NCI-H2171 treated with DMSO at 0.1 percent for 48 hours (cell line): ENCODE results near the gene CD247.

Experiments used
- DNase-seq: peaks from one replicate; lab custom pipeline; 2025; lab: John Stamatoyannopoulos, UW

The CD247 gene

GRCh38 chr1:167412072-167412471, 106.3 kb downstream of the CD247 start:
- peak; percentile 62 for DNase-seq

- DNase-seq = peak; percentile 40
Measured at GRCh38 chr1:167409183-167409582, 109.1 kb downstream of the CD247 start.

GRCh38 chr1:167408355-167408754, 110.0 kb downstream of the CD247 start:
- no peak for DNase-seq

- no peak for DNase-seq
Measured at GRCh38 chr1:167404908-167405307, 113.4 kb downstream of the CD247 start.

- no peak for DNase-seq
Measured at GRCh38 chr1:167404161-167404888, 114.0 kb downstream of the CD247 start.

GRCh38 chr1:167401260-167401873, 117.0 kb downstream of the CD247 start:
- peak; percentile 16 for DNase-seq

- DNase-seq = no peak
Measured at GRCh38 chr1:167400359-167400953, 117.9 kb downstream of the CD247 start.

- no peak for DNase-seq
Measured at GRCh38 chr1:167392200-167392696, 126.1 kb downstream of the CD247 start.

GRCh38 chr1:167388976-167389375, 129.4 kb downstream of the CD247 start:
- DNase-seq = no peak

GRCh38 chr1:167387251-167387910, 130.9 kb downstream of the CD247 start:
- DNase-seq = no peak
